Measurements from ENCODE around the gene RXRA. TPM values are rescaled to one million over a fixed set of nuclear protein-coding genes. Genes with fewer than 3 reads are reported as not detected.

The RXRA gene
- total and polyA plus RNA-seq, 2 of the 13 experiments (the other 11 are each of a cell fraction or from before 2014, with no cell fraction given) = 18.9 to 29.2 TPM

DNA sequence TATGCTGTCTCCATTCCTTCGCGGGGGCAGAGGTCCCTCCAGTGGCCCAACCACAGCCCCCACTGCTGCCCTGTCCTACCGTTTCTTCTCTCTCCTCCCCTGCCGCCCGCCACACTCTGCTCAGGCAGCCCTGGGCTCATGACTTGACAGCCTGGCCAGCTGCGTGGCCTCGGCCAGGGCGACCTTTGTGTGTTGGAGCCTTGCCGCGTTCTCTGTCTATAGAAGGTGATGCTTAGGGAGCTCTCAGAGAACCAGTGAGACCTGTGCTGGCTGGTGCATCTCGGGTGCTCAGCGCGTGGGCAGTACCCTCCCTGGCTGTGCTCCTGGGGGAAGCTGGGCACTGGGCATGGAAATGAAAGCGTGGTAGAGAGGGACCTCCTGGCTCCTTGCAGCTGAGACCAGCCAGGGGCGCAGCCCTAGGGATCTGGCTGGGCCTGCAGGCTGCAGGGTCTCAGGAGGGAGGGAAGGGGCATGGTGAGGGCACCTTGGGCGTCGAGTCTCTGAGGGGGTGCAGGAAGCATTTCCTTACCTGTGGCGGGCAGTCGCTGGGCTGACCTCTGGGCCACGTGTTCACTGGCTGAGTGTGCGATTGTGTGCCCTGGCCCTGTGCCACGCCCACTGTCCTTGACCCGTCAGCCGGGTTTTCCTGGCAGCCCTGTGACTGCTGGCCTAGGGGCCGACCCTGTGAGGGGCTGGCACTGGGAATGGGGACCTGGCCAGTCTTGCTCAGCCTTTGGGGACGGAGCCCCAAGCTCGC is 50.3 kb downstream of the RXRA start (continued):
- TF ChIP-seq PHF8 (CRISPR knock-in tag; IDR thresholded peaks at IDR 0.05) = 0 out of 2 replicates have a peak, but pooled peaks have one; percentile 8
- no peak for TF ChIP-seq HCFC1 (IDR thresholded peaks at IDR 0.05; ENCODE audit: low read depth, low read length)
- no peak for TF ChIP-seq PAX8 (CRISPR knock-in tag; IDR thresholded peaks at IDR 0.05; ENCODE audit: borderline replicate concordance)
- TF ChIP-seq, protein P1, sequence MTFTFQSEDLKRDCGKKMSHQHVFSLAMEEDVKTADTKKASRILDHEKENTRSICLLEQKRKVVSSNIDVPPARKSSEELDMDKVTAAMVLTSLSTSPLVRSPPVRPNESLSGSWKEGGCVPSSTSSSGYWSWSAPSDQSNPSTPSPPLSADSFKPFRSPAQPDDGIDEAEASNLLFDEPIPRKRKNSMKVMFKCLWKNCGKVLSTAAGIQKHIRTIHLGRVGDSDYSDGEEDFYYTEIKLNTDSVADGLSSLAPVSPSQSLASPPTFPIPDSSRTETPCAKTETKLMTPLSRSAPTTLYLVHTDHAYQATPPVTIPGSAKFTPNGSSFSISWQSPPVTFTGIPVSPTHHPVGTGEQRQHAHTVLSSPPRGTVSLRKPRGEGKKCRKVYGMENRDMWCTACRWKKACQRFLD (CRISPR knock-in tag; IDR thresholded peaks at IDR 0.05; ENCODE audit: borderline replicate concordance) = no peak
- no peak for TF ChIP-seq RFX1 (IDR thresholded peaks at IDR 0.05)
- no peak for TF ChIP-seq DDIT3 (CRISPR knock-in tag; IDR thresholded peaks at IDR 0.05)
- no peak for TF ChIP-seq ZNF552 (CRISPR knock-in tag; IDR thresholded peaks at IDR 0.05; ENCODE audit: borderline replicate concordance)
- TF ChIP-seq ZBTB7B (CRISPR knock-in tag; IDR thresholded peaks at IDR 0.05) = no peak
- TF ChIP-seq ZNF879 (CRISPR knock-in tag; IDR thresholded peaks at IDR 0.05) = no peak
- no peak for TF ChIP-seq ZNF841 (CRISPR knock-in tag; IDR thresholded peaks at IDR 0.05; ENCODE audit: borderline replicate concordance)
- TF ChIP-seq SRSF9 (IDR thresholded peaks at IDR 0.05; ENCODE audit: borderline replicate concordance, insufficient read depth, low read depth, low read length, poor library complexity, severe bottlenecking) = no peak
- no peak for TF ChIP-seq DNMT1 (CRISPR knock-in tag; IDR thresholded peaks at IDR 0.05)
- peak; percentile 91 for TF ChIP-seq HIC2 (CRISPR knock-in tag; IDR thresholded peaks at IDR 0.05; ENCODE audit: low read depth)
- TF ChIP-seq KLF13 (CRISPR knock-in tag; IDR thresholded peaks at IDR 0.05) = no peak; the same call in 1 of the 2 replicates
- no peak for TF ChIP-seq HBP1 (CRISPR knock-in tag; IDR thresholded peaks at IDR 0.05; ENCODE audit: low read depth)
- no peak for TF ChIP-seq ZNF496 (CRISPR knock-in tag; IDR thresholded peaks at IDR 0.05; ENCODE audit: insufficient replicate concordance)
- TF ChIP-seq, protein P2, sequence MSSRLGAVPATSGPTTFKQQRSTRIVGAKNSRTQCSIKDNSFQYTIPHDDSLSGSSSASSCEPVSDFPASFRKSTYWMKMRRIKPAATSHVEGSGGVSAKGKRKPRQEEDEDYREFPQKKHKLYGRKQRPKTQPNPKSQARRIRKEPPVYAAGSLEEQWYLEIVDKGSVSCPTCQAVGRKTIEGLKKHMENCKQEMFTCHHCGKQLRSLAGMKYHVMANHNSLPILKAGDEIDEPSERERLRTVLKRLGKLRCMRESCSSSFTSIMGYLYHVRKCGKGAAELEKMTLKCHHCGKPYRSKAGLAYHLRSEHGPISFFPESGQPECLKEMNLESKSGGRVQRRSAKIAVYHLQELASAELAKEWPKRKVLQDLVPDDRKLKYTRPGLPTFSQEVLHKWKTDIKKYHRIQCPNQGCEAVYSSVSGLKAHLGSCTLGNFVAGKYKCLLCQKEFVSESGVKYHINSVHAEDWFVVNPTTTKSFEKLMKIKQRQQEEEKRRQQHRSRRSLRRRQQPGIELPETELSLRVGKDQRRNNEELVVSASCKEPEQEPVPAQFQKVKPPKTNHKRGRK (CRISPR knock-in tag; IDR thresholded peaks at IDR 0.05) = no peak
- no peak for TF ChIP-seq KMT2A (CRISPR knock-in tag; IDR thresholded peaks at IDR 0.05)
- TF ChIP-seq, protein P3, sequence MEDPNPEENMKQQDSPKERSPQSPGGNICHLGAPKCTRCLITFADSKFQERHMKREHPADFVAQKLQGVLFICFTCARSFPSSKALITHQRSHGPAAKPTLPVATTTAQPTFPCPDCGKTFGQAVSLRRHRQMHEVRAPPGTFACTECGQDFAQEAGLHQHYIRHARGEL (CRISPR knock-in tag; IDR thresholded peaks at IDR 0.05) = no peak
- no peak for TF ChIP-seq RCOR2 (CRISPR knock-in tag; IDR thresholded peaks at IDR 0.05)
- TF ChIP-seq ZNF460 (CRISPR knock-in tag; IDR thresholded peaks at IDR 0.05; ENCODE audit: borderline replicate concordance) = no peak
- no peak for TF ChIP-seq ZNF468 (CRISPR knock-in tag; IDR thresholded peaks at IDR 0.05)
- TF ChIP-seq, protein P4, sequence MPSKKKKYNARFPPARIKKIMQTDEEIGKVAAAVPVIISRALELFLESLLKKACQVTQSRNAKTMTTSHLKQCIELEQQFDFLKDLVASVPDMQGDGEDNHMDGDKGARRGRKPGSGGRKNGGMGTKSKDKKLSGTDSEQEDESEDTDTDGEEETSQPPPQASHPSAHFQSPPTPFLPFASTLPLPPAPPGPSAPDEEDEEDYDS (CRISPR knock-in tag; IDR thresholded peaks at IDR 0.05) = no peak
